ENCODE measurements around the gene C2CD2L. TPM values are rescaled to one million over a fixed set of nuclear protein-coding genes. Genes with fewer than 3 reads are reported as not detected.

Gene C2CD2L
- total RNA-seq, 6 experiments from 2014 or later, result 10.0 to 13.5 (median 10.8) TPM

- DNase-seq, result no peak
- TF ChIP-seq, protein P1, sequence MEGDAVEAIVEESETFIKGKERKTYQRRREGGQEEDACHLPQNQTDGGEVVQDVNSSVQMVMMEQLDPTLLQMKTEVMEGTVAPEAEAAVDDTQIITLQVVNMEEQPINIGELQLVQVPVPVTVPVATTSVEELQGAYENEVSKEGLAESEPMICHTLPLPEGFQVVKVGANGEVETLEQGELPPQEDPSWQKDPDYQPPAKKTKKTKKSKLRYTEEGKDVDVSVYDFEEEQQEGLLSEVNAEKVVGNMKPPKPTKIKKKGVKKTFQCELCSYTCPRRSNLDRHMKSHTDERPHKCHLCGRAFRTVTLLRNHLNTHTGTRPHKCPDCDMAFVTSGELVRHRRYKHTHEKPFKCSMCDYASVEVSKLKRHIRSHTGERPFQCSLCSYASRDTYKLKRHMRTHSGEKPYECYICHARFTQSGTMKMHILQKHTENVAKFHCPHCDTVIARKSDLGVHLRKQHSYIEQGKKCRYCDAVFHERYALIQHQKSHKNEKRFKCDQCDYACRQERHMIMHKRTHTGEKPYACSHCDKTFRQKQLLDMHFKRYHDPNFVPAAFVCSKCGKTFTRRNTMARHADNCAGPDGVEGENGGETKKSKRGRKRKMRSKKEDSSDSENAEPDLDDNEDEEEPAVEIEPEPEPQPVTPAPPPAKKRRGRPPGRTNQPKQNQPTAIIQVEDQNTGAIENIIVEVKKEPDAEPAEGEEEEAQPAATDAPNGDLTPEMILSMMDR (IDR thresholded peaks at IDR 0.05), result no peak
- Mint-ChIP-seq H3K27me3 (ENCODE audit: insufficient read depth) (no peaks in the 10 kb centered on the region; the same call in 1 of the 2 replicates), H3K4me1 (ENCODE audit: low read depth) (peaks cover 43% of the 10 kb centered on the region), H3K9me3 (no peaks in the 10 kb centered on the region), H3K36me3 (ENCODE audit: low read depth) (peaks cover 21% of the 10 kb centered on the region; the same call in 1 of the 2 replicates), H3K27ac (peak overlapping the region; percentile 67), H3K4me3 (peak overlapping the region; percentile 88)
These were observed 1.2 kb downstream of the C2CD2L start for GRCh38 chr11:119108146-119108856.

- peak overlapping the region; percentile 88 for H3K4me3 Mint-ChIP-seq
- H3K27me3 Mint-ChIP-seq (ENCODE audit: insufficient read depth), result no peaks in the 10 kb centered on the region; the same call in 1 of the 2 replicates
- peaks cover 21% of the 10 kb centered on the region; the same call in 1 of the 2 replicates for H3K36me3 Mint-ChIP-seq (ENCODE audit: low read depth)
- peaks cover 45% of the 10 kb centered on the region for H3K4me1 Mint-ChIP-seq (ENCODE audit: low read depth)
- DNase-seq, result no peak
- TF ChIP-seq, protein P1 (IDR thresholded peaks at IDR 0.05), result no peak
- peak overlapping the region; percentile 67 for H3K27ac Mint-ChIP-seq
- no peaks in the 10 kb centered on the region for H3K9me3 Mint-ChIP-seq
These were observed 1.7 kb downstream of the C2CD2L start for GRCh38 chr11:119108857-119109221.

- Mint-ChIP-seq H3K4me1 (ENCODE audit: low read depth) (peaks cover 43% of the 10 kb centered on the region), H3K27ac (no peak overlapping the region), H3K27me3 (ENCODE audit: insufficient read depth) (no peaks in the 10 kb centered on the region; the same call in 1 of the 2 replicates), H3K9me3 (no peaks in the 10 kb centered on the region), H3K4me3 (peak overlapping the region; percentile 88; the same call in 1 of the 2 replicates), H3K36me3 (ENCODE audit: low read depth) (peaks cover 21% of the 10 kb centered on the region; the same call in 1 of the 2 replicates)
- TF ChIP-seq, protein P1 (IDR thresholded peaks at IDR 0.05), result no peak
- no peak for DNase-seq
These were observed 2.7 kb downstream of the C2CD2L start for GRCh38 chr11:119109843-119110242.

GRCh38 chr11:119110439-119110838, 3.3 kb downstream of the C2CD2L start:
- TF ChIP-seq, protein P1 (IDR thresholded peaks at IDR 0.05), result no peak
- no peaks in the 10 kb centered on the region for H3K9me3 Mint-ChIP-seq
- DNase-seq, result no peak
- H3K4me3 Mint-ChIP-seq, result no peak overlapping the region
- peaks cover 37% of the 10 kb centered on the region for H3K4me1 Mint-ChIP-seq (ENCODE audit: low read depth)
- H3K27me3 Mint-ChIP-seq (ENCODE audit: insufficient read depth), result no peaks in the 10 kb centered on the region; the same call in 1 of the 2 replicates
- H3K36me3 Mint-ChIP-seq (ENCODE audit: low read depth), result peaks cover 26% of the 10 kb centered on the region; the same call in 1 of the 2 replicates
- no peak overlapping the region for H3K27ac Mint-ChIP-seq

DNA sequence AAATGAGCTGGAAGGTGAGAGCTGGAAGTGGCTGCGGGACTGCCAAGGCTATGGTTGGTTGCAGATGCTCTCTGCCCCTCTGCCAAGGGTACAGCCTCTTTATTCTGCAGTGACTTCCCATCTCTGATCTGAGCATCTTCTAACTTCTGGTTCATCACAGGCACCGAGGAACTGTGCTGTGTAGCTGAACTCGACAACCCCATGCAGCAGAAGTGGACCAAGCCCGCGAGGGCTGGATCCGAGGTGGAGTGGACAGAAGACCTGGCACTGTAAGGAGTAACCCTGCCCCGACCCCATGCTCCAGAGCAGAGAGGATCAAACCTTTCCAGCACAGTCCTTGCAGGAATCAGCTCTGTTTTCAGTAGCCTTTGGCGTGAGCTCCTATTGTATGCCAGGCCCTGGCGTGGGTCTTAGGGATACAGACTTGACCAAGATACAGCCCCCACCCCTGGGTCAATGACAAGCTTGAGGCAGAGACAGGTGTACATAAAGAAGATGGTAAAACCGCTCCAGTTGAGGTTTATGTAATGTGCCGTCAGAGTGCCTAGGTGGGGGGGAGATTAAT, 4.3 kb downstream of the C2CD2L start:
- Mint-ChIP-seq H3K36me3 (ENCODE audit: low read depth) (peaks cover 32% of the 10 kb centered on the region; the same call in 1 of the 2 replicates), H3K9me3 (no peaks in the 10 kb centered on the region), H3K4me1 (ENCODE audit: low read depth) (peaks cover 31% of the 10 kb centered on the region), H3K4me3 (no peak overlapping the region), H3K27me3 (ENCODE audit: insufficient read depth) (no peaks in the 10 kb centered on the region; the same call in 1 of the 2 replicates), H3K27ac (no peak overlapping the region)
- no peak for DNase-seq
- TF ChIP-seq, protein P1 (IDR thresholded peaks at IDR 0.05), result no peak

All from HFFc6 (cell line).